Keratinocyte (primary cell): ENCODE data around the gene ANGPTL2. TPM values are rescaled to one million over a fixed set of nuclear protein-coding genes. Genes with fewer than 3 reads are reported as not detected.

ENCODE experiments used
- DNase-seq: peaks from one replicate; pipeline ENCODE4 v3.0.0-alpha.2; 2011; ENCODE audit warnings: low read depth, missing footprints, low spot score
- FAIRE-seq: peaks from 2 replicates; lab custom pipeline; 2011; peaks lifted over from hg19 to GRCh38; lab: Jason Lieb, UNC
- H2AFZ ChIP-seq: 2 replicates; pipeline ENCODE4 v1.6.0; 2012; ENCODE audit warnings: low read length, control low read depth, inconsistent platforms; ENCODE audit not compliant: control insufficient read depth
- H3K27ac ChIP-seq: 2 replicates; pipeline ENCODE4 v1.5.1; 2011; ENCODE audit warnings: low read length; ENCODE audit not compliant: control insufficient read depth, insufficient read depth
- H3K27me3 ChIP-seq: 3 replicates; pipeline ENCODE4 v1.6.0; 2011; ENCODE audit warnings: low read length; ENCODE audit not compliant: control insufficient read depth, insufficient read depth; ENCODE audit errors: extremely low read depth
- H3K36me3 ChIP-seq, 2 experiments: 2 replicates in 1 of 2; 3 replicates in 1 of 2; pipeline ENCODE4 v1.5.1; 2011; ENCODE audit warnings: low read length in 2 of 2, mild to moderate bottlenecking in 1 of 2; ENCODE audit not compliant: control insufficient read depth in 2 of 2, insufficient read depth in 2 of 2; ENCODE audit errors: extremely low read depth in 1 of 2
- H3K4me1 ChIP-seq: 3 replicates; pipeline ENCODE4 v1.5.1; 2011; ENCODE audit warnings: low read length; ENCODE audit not compliant: control insufficient read depth, insufficient read depth; ENCODE audit errors: extremely low read depth
- H3K4me2 ChIP-seq: 3 replicates; pipeline ENCODE4 v1.6.0; 2011; ENCODE audit warnings: low read depth, low read length; ENCODE audit not compliant: control insufficient read depth, insufficient read depth; ENCODE audit errors: extremely low read depth
- H3K4me3 ChIP-seq, 3 experiments: fragments of 200-600 bp in 1 of 3; sonication (generic) in 1 of 3; 2 replicates in 2 of 3; 3 replicates in 1 of 3; pipeline ENCODE4 v1.5.1; 2011 to 2016; ENCODE audit warnings: low read length in 3 of 3, mild to moderate bottlenecking in 3 of 3, control low read depth in 2 of 3, inconsistent platforms in 1 of 3, low read depth in 1 of 3, mixed read lengths in 1 of 3, mixed run types in 1 of 3, moderate library complexity in 1 of 3; ENCODE audit not compliant: control insufficient read depth in 2 of 3, insufficient read depth in 2 of 3; ENCODE audit errors: extremely low read depth in 1 of 3
- H3K79me2 ChIP-seq: 2 replicates; pipeline ENCODE4 v1.6.0; 2012; ENCODE audit warnings: low read length; ENCODE audit not compliant: control insufficient read depth, insufficient read depth
- H3K9ac ChIP-seq: 3 replicates; pipeline ENCODE4 v1.6.0; 2011; ENCODE audit warnings: low read length; ENCODE audit not compliant: control insufficient read depth, insufficient read depth; ENCODE audit errors: extremely low read depth
- H3K9me1 ChIP-seq: 3 replicates; pipeline ENCODE4 v1.6.0; 2011; ENCODE audit warnings: low read length; ENCODE audit not compliant: control insufficient read depth, insufficient read depth; ENCODE audit errors: extremely low read depth
- H3K9me3 ChIP-seq: 2 replicates; pipeline ENCODE4 v1.5.1; 2012; ENCODE audit warnings: low read depth, low read length; ENCODE audit not compliant: control insufficient read depth
- H4K20me1 ChIP-seq: 3 replicates; pipeline ENCODE4 v1.6.0; 2011; ENCODE audit warnings: low read length; ENCODE audit not compliant: control insufficient read depth, insufficient read depth; ENCODE audit errors: extremely low read depth
- CTCF ChIP-seq, 3 experiments: IDR thresholded peaks in 1 of 3; conservative IDR thresholded peaks in 1 of 3; optimal IDR thresholded peaks in 1 of 3; 2 replicates in 2 of 3; 3 replicates in 1 of 3; pipeline versions ENCODE3 to v1.5.1; 2011; ENCODE audit warnings: low read length in 3 of 3, mild to moderate bottlenecking in 3 of 3, moderate library complexity in 2 of 3, control low read depth in 1 of 3, inconsistent platforms in 1 of 3; ENCODE audit not compliant: insufficient read depth in 2 of 3; ENCODE audit errors: extremely low read depth in 1 of 3
- EZH2 ChIP-seq: IDR thresholded peaks from one replicate; pipeline ENCODE4 v1.6.1; 2012; ENCODE audit warnings: inconsistent platforms, mild to moderate bottlenecking, low read length, moderate library complexity
- dilution Hi-C: fragments of 300-500 bp; cut with MboI; formaldehyde crosslinking; loops from one replicate; pipeline ENCODE4 v1.7.0; 2020; ENCODE audit warnings: low sequenced_read_pairs; ENCODE audit not compliant: extremely low pct_ligation_motif_present
- polyA plus RNA-seq, 5 experiments: library from polyadenylated mRNA; depleted of rRNA in 3 of 5; stranded (reverse) in 3 of 5; stranded (forward) in 1 of 5; unstranded in 1 of 5; fragments of >200 nt; gene quantifications; 1 replicate in 1 of 5; 2 replicates in 3 of 5; 3 replicates in 1 of 5; pipeline versions ENCODE4 v1.2.1 to v1.2.3, GENCODE V29; 2011 to 2012; ENCODE audit warnings: missing spikeins in 2 of 5, low read depth in 1 of 5, low replicate concordance in 1 of 5

The ANGPTL2 gene
- polyA plus RNA-seq, 1 donor (not counting 4 experiments of a cell fraction or from before 2014, with no cell fraction given), result 0.18 TPM

- Histone ChIP-seq H2AFZ (no peak overlapping the region), H3K79me2 (no peaks in the 10 kb centered on the region), H3K4me3 (no peak overlapping the region), H3K9ac (no peak overlapping the region), H3K9me3 (no peaks in the 10 kb centered on the region), H3K4me1 (peaks cover 4% of the 10 kb centered on the region), H4K20me1 (no peaks in the 10 kb centered on the region), H3K4me2 (no peak overlapping the region), H3K27me3 (no peaks in the 10 kb centered on the region), H3K9me1 (no peaks in the 10 kb centered on the region), H3K27ac (no peak overlapping the region), H3K36me3 (no peaks in the 10 kb centered on the region)
- dilution Hi-C loops, result no loop called here
- DNase-seq, result no peak
- FAIRE-seq, result no peak
- TF ChIP-seq EZH2 (no peak), CTCF (optimal IDR thresholded peaks at IDR 0.05 in 1 of 3, IDR thresholded peaks at IDR 0.05 in 1 of 3, conservative IDR thresholded peaks at IDR 0.05 in 1 of 3; ENCODE audit: extremely low read depth in 1 of 3, insufficient read depth in 2 of 3, low read length in 3 of 3) (no peak)
Measured at GRCh38 chr9:127099664-127100063, 22.8 kb downstream of the ANGPTL2 start.

GRCh38 chr9:127098916-127099553 is 23.4 kb downstream of the ANGPTL2 start:
- Histone ChIP-seq H2AFZ (no peak overlapping the region), H3K4me2 (no peak overlapping the region), H3K27ac (no peak overlapping the region), H3K79me2 (no peaks in the 10 kb centered on the region), H3K36me3 (no peaks in the 10 kb centered on the region), H3K9ac (no peak overlapping the region), H3K4me1 (no peaks in the 10 kb centered on the region), H3K9me1 (no peaks in the 10 kb centered on the region), H3K9me3 (no peaks in the 10 kb centered on the region), H4K20me1 (no peaks in the 10 kb centered on the region), H3K27me3 (no peaks in the 10 kb centered on the region), H3K4me3 (no peak overlapping the region)
- no peak for DNase-seq
- FAIRE-seq, result no peak
- no peak for TF ChIP-seq CTCF (optimal IDR thresholded peaks at IDR 0.05 in 1 of 3, IDR thresholded peaks at IDR 0.05 in 1 of 3, conservative IDR thresholded peaks at IDR 0.05 in 1 of 3; ENCODE audit: extremely low read depth in 1 of 3, insufficient read depth in 2 of 3, low read length in 3 of 3)
- no peak for TF ChIP-seq EZH2
- dilution Hi-C loops, result no loop called here
